HL-60 (cell line): ENCODE measurements around the gene CFAP46.

Source experiments
- DNase-seq, 2 experiments: peaks; one replicate each; pipeline ENCODE4 v3.0.0-alpha.2; 2010 to 2020; ENCODE audit warnings: low read depth in 1 of 2, low spot score in 1 of 2
- H3K27ac ChIP-seq: fragments of 250-450 bp; sonication (Bioruptor Pico); replicated peaks from 2 replicates; pipeline ENCODE4 v1.5.1; 2020; ENCODE audit warnings: mild to moderate bottlenecking, moderate library complexity
- H3K27me3 ChIP-seq: fragments of 250-450 bp; sonication (Bioruptor Pico); 2 replicates; pipeline ENCODE4 v1.5.1; 2021; ENCODE audit warnings: mild to moderate bottlenecking, moderate library complexity; ENCODE audit not compliant: insufficient read depth, poor library complexity, severe bottlenecking
- H3K4me3 ChIP-seq: replicated peaks from 2 replicates; pipeline ENCODE4 v1.5.1; 2011; ENCODE audit warnings: mild to moderate bottlenecking, control low read depth, low read length; ENCODE audit not compliant: insufficient read depth
- GABPA ChIP-seq: IDR thresholded peaks from 2 replicates; pipeline ENCODE4 v1.6.1; 2012; ENCODE audit warnings: low read depth
- POLR2AphosphoS5 ChIP-seq: IDR thresholded peaks from 2 replicates; pipeline ENCODE4 v1.6.1; 2012; ENCODE audit warnings: low read depth
- REST ChIP-seq: IDR thresholded peaks from 2 replicates; pipeline ENCODE4 v1.6.1; 2012; ENCODE audit warnings: low read depth; ENCODE audit not compliant: insufficient replicate concordance
- SPI1 ChIP-seq: IDR thresholded peaks from 2 replicates; pipeline ENCODE4 v1.6.1; 2012; ENCODE audit warnings: low read depth, mild to moderate bottlenecking, borderline replicate concordance
- TF ChIP-seq, protein P1 (sequence below): IDR thresholded peaks from one replicate; pipeline ENCODE4 v1.5.1; 2011; ENCODE audit warnings: low read length, control low read depth, inconsistent platforms; ENCODE audit not compliant: insufficient read depth

The CFAP46 gene

GRCh38 chr10:132891368-132891767 is 51.0 kb downstream of the CFAP46 start:
- TF ChIP-seq GABPA, result no peak
- TF ChIP-seq SPI1, result no peak
- TF ChIP-seq, protein P1, sequence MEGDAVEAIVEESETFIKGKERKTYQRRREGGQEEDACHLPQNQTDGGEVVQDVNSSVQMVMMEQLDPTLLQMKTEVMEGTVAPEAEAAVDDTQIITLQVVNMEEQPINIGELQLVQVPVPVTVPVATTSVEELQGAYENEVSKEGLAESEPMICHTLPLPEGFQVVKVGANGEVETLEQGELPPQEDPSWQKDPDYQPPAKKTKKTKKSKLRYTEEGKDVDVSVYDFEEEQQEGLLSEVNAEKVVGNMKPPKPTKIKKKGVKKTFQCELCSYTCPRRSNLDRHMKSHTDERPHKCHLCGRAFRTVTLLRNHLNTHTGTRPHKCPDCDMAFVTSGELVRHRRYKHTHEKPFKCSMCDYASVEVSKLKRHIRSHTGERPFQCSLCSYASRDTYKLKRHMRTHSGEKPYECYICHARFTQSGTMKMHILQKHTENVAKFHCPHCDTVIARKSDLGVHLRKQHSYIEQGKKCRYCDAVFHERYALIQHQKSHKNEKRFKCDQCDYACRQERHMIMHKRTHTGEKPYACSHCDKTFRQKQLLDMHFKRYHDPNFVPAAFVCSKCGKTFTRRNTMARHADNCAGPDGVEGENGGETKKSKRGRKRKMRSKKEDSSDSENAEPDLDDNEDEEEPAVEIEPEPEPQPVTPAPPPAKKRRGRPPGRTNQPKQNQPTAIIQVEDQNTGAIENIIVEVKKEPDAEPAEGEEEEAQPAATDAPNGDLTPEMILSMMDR, result no peak
- no peak for TF ChIP-seq REST
- TF ChIP-seq POLR2AphosphoS5, result no peak
- Histone ChIP-seq H3K27me3 (peaks cover 22% of the 10 kb centered on the region), H3K27ac (no peak overlapping the region), H3K4me3 (no peak overlapping the region)
- DNase-seq, result no peak

DNA sequence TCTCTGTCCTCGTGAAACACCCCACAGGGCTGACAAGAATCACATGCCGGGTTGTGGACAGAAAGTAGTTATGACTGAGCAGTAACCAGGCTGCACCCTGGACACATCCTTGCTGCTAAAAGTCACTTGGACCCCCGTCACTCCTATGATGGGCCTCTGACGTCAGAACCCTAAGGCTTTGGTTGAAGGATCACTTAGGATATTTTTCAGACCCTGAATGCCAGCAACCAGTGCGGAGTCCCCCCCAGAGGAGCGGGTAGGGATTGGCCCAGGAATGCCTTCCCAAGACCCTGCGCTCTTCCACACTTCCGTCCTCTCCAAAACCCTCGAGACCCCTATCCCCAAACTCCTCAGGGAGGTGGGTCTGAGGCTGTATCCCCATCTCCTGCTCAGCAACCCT is 52.1 kb downstream of the CFAP46 start:
- no peak overlapping the region for H3K4me3 ChIP-seq
- peaks cover 20% of the 10 kb centered on the region for H3K27me3 ChIP-seq
- H3K27ac ChIP-seq, result no peak overlapping the region
- no peak for DNase-seq
- no peak for TF ChIP-seq POLR2AphosphoS5
- TF ChIP-seq, protein P1, result no peak
- TF ChIP-seq SPI1, result no peak
- no peak for TF ChIP-seq GABPA
- no peak for TF ChIP-seq REST

GRCh38 chr10:132889556-132889955 is 52.8 kb downstream of the CFAP46 start:
- TF ChIP-seq GABPA, result no peak
- TF ChIP-seq, protein P1, result no peak
- no peak for TF ChIP-seq REST
- no peak for TF ChIP-seq SPI1
- TF ChIP-seq POLR2AphosphoS5, result no peak
- no peak for DNase-seq
- Histone ChIP-seq H3K27ac (no peak overlapping the region), H3K27me3 (peaks cover 17% of the 10 kb centered on the region), H3K4me3 (no peak overlapping the region)
